ENCODE measurements around the gene ATRAID. TPM values are rescaled to one million over a fixed set of nuclear protein-coding genes. Genes with fewer than 3 reads are reported as not detected.

Gene ATRAID
- total and polyA plus RNA-seq, 4 donors = 93.3 to 198 (median 107) TPM

DNA sequence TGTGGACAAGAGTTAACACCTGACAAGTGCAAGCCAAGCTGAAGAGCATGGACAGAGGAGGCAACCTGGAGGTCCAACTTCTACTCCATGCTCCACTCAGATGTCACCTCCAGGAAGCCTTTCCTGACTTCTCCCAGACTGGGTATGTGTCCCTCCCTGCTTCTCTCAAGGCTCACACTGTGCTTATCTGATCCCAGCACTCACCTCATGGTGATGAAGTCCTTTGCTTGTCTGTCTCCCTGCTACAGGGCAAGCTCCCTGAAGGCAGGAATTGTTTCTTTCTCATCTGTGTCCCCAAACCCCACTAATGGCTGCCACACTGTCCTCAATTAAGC, 53.7 kb downstream of the ATRAID start:
- Histone ChIP-seq H3K36me3 (ENCODE audit: control insufficient read depth, insufficient read depth, low read length) (no peaks in the 10 kb centered on the region), H3K4me1 (ENCODE audit: control insufficient read depth, insufficient read depth, low read length) (peaks cover 29% of the 10 kb centered on the region), H3K27ac (ENCODE audit: low read depth, low read length) (no peak overlapping the region), H3K27me3 (ENCODE audit: control insufficient read depth, insufficient read depth, low read length) (peaks cover 56% of the 10 kb centered on the region), H3K9me3 (ENCODE audit: control insufficient read depth, insufficient read depth, low read length) (no peaks in the 10 kb centered on the region), H3K4me3 (ENCODE audit: low read depth, low read length) (no peak overlapping the region)
- DNase-seq (ENCODE audit: low read depth in 4 of 6, low spot score in 6 of 6) = no peak

Other genes with a start within 250 kb of the ATRAID start
- gene MAPRE3, start 241.4 kb upstream of the ATRAID start, total RNA-seq = 10 to 100 TPM; 21.2 to 37.0 TPM
- gene MAPRE3, start 241.4 kb upstream of the ATRAID start, polyA plus RNA-seq (ENCODE audit: insufficient read length in 2 of 2) = 100 to 1,000 TPM; 193 to 200 TPM
- 10 to 100 TPM; 18.2 to 36.2 TPM for gene TMEM214, start 179.1 kb upstream of the ATRAID start, total RNA-seq
- 10 to 100 TPM; 44.0 to 60.3 TPM for gene TMEM214, start 179.1 kb upstream of the ATRAID start, polyA plus RNA-seq (ENCODE audit: insufficient read length in 2 of 2)
- gene AGBL5, start 160.4 kb upstream of the ATRAID start, total RNA-seq = 10 to 100 TPM; 14.3 to 32.0 TPM
- gene AGBL5, start 160.4 kb upstream of the ATRAID start, polyA plus RNA-seq (ENCODE audit: insufficient read length in 2 of 2) = 10 to 100 TPM; 49.2 to 51.7 TPM
- gene OST4, start 140.4 kb upstream of the ATRAID start, total RNA-seq = 100 to 1,000 TPM; 191 to 454 TPM
- gene OST4, start 140.4 kb upstream of the ATRAID start, polyA plus RNA-seq (ENCODE audit: insufficient read length in 2 of 2) = 100 to 1,000 TPM; 208 to 225 TPM
- gene EMILIN1, start 133.4 kb upstream of the ATRAID start, total RNA-seq = 10 to 100 TPM; 20.9 to 46.2 TPM
- gene EMILIN1, start 133.4 kb upstream of the ATRAID start, polyA plus RNA-seq (ENCODE audit: insufficient read length in 2 of 2) = 10 to 100 TPM; 11.4 to 16.2 TPM
- gene KHK, start 125.3 kb upstream of the ATRAID start, total RNA-seq = 1 to 10 TPM; 4.1 to 6.0 TPM
- gene KHK, start 125.3 kb upstream of the ATRAID start, polyA plus RNA-seq (ENCODE audit: insufficient read length in 2 of 2) = 10 to 100 TPM; 16.9 to 19.1 TPM
- gene CGREF1, start 92.9 kb upstream of the ATRAID start, total RNA-seq = 10 to 100 TPM; 19.0 to 22.7 TPM
- 10 to 100 TPM; 48.0 to 55.3 TPM for gene CGREF1, start 92.9 kb upstream of the ATRAID start, polyA plus RNA-seq (ENCODE audit: insufficient read length in 2 of 2)
- under 1 TPM; 0.77 to 0.79 TPM for gene ABHD1, start 88.2 kb upstream of the ATRAID start, total RNA-seq
- gene ABHD1, start 88.2 kb upstream of the ATRAID start, polyA plus RNA-seq (ENCODE audit: insufficient read length in 2 of 2) = 1 to 10 TPM; 2.5 to 2.9 TPM
- 10 to 100 TPM; 27.1 to 48.4 TPM for gene PREB, start 77.4 kb upstream of the ATRAID start, total RNA-seq
- gene PREB, start 77.4 kb upstream of the ATRAID start, polyA plus RNA-seq (ENCODE audit: insufficient read length in 2 of 2) = 10 to 100 TPM; 62.7 to 62.9 TPM
- gene PRR30, start 72.6 kb upstream of the ATRAID start, total RNA-seq = not detected
- gene PRR30, start 72.6 kb upstream of the ATRAID start, polyA plus RNA-seq (ENCODE audit: insufficient read length in 2 of 2) = not detected
- under 1 TPM in 1 of 2 donors, not detected in 1; 0.06 TPM for gene TCF23, start 63.0 kb upstream of the ATRAID start, total RNA-seq
- gene TCF23, start 63.0 kb upstream of the ATRAID start, polyA plus RNA-seq (ENCODE audit: insufficient read length in 2 of 2) = under 1 TPM in 1 of 2 donors, not detected in 1; 0.14 TPM
- 10 to 100 TPM; 41.4 to 68.4 TPM for gene SLC5A6, start 227 bp downstream of the ATRAID start, total RNA-seq
- 10 to 100 TPM; 50.1 to 68.6 TPM for gene SLC5A6, start 227 bp downstream of the ATRAID start, polyA plus RNA-seq (ENCODE audit: insufficient read length in 2 of 2)
- gene CAD, start 5.3 kb downstream of the ATRAID start, total RNA-seq = 10 to 100 TPM; 26.5 to 30.3 TPM
- 10 to 100 TPM; 38.7 to 49.2 TPM for gene CAD, start 5.3 kb downstream of the ATRAID start, polyA plus RNA-seq (ENCODE audit: insufficient read length in 2 of 2)
- gene SLC30A3, start 51.0 kb downstream of the ATRAID start, total RNA-seq = 1 to 10 TPM; 2.9 to 5.5 TPM
- gene SLC30A3, start 51.0 kb downstream of the ATRAID start, polyA plus RNA-seq (ENCODE audit: insufficient read length in 2 of 2) = 10 to 100 TPM; 18.6 to 30.2 TPM
- under 1 TPM; 0.22 to 0.50 TPM for gene DNAJC5G, start 63.4 kb downstream of the ATRAID start, total RNA-seq
- 1 to 10 TPM in 1 of 2 donors, under 1 TPM in 1; 0.48 to 1.7 TPM for gene DNAJC5G, start 63.4 kb downstream of the ATRAID start, polyA plus RNA-seq (ENCODE audit: insufficient read length in 2 of 2)
- under 1 TPM; 0.17 to 0.30 TPM for gene TRIM54, start 70.4 kb downstream of the ATRAID start, total RNA-seq
- gene TRIM54, start 70.4 kb downstream of the ATRAID start, polyA plus RNA-seq (ENCODE audit: insufficient read length in 2 of 2) = 1 to 10 TPM; 1.3 to 1.6 TPM
- 1 to 10 TPM in 1 of 2 donors, under 1 TPM in 1; 0.79 to 2.6 TPM for gene UCN, start 96.4 kb downstream of the ATRAID start, total RNA-seq
- 1 to 10 TPM; 4.0 to 4.6 TPM for gene UCN, start 96.4 kb downstream of the ATRAID start, polyA plus RNA-seq (ENCODE audit: insufficient read length in 2 of 2)
- gene MPV17, start 111.1 kb downstream of the ATRAID start, total RNA-seq = 100 to 1,000 TPM in 1 of 2 donors, 10 to 100 TPM in 1; 46.6 to 124 TPM
- 100 to 1,000 TPM; 108 to 132 TPM for gene MPV17, start 111.1 kb downstream of the ATRAID start, polyA plus RNA-seq (ENCODE audit: insufficient read length in 2 of 2)
- gene GTF3C2, start 144.7 kb downstream of the ATRAID start, total RNA-seq = 10 to 100 TPM; 37.8 to 41.5 TPM
- 10 to 100 TPM; 44.5 to 60.5 TPM for gene GTF3C2, start 144.7 kb downstream of the ATRAID start, polyA plus RNA-seq (ENCODE audit: insufficient read length in 2 of 2)
- 10 to 100 TPM; 15.5 to 37.1 TPM for gene EIF2B4, start 158.3 kb downstream of the ATRAID start, total RNA-seq
- gene EIF2B4, start 158.3 kb downstream of the ATRAID start, polyA plus RNA-seq (ENCODE audit: insufficient read length in 2 of 2) = 10 to 100 TPM; 46.7 to 58.9 TPM
- gene SNX17, start 158.6 kb downstream of the ATRAID start, total RNA-seq = 100 to 1,000 TPM in 1 of 2 donors, 10 to 100 TPM in 1; 66.2 to 112 TPM
- gene SNX17, start 158.6 kb downstream of the ATRAID start, polyA plus RNA-seq (ENCODE audit: insufficient read length in 2 of 2) = 100 to 1,000 TPM in 1 of 2 donors, 10 to 100 TPM in 1; 88.5 to 103 TPM
- 10 to 100 TPM in 1 of 2 donors, 1 to 10 TPM in 1; 6.3 to 16.5 TPM for gene ZNF513, start 168.7 kb downstream of the ATRAID start, total RNA-seq
- gene ZNF513, start 168.7 kb downstream of the ATRAID start, polyA plus RNA-seq (ENCODE audit: insufficient read length in 2 of 2) = 10 to 100 TPM; 32.6 to 35.3 TPM
- 10 to 100 TPM; 40.2 to 69.8 TPM for gene PPM1G, start 197.6 kb downstream of the ATRAID start, total RNA-seq
- gene PPM1G, start 197.6 kb downstream of the ATRAID start, polyA plus RNA-seq (ENCODE audit: insufficient read length in 2 of 2) = 10 to 100 TPM; 94.8 to 96.1 TPM
- 10 to 100 TPM; 80.1 to 92.1 TPM for gene NRBP1, start 216.6 kb downstream of the ATRAID start, total RNA-seq
- gene NRBP1, start 216.6 kb downstream of the ATRAID start, polyA plus RNA-seq (ENCODE audit: insufficient read length in 2 of 2) = 100 to 1,000 TPM; 119 to 133 TPM
- under 1 TPM in 1 of 2 donors, not detected in 1; 0.72 TPM for gene KRTCAP3, start 230.3 kb downstream of the ATRAID start, total RNA-seq
- 1 to 10 TPM; 2.6 to 5.2 TPM for gene KRTCAP3, start 230.3 kb downstream of the ATRAID start, polyA plus RNA-seq (ENCODE audit: insufficient read length in 2 of 2)